GM18498 (cell line): ENCODE measurements around the gene ADIPOR2.
"Not testable (repeated sequence)": the region's sequence is repeated elsewhere in the genome, so short reads cannot be mapped to it uniquely, and the experiment has no call there.

Experiments
- ATAC-seq: cut with Tn5 transposase; IDR thresholded peaks from one replicate; pipeline ENCODE4 v1.9.1; 2021; ENCODE audit warnings: mild to moderate bottlenecking, moderate library complexity; ENCODE audit not compliant: unreplicated experiment

The ADIPOR2 gene

GRCh38 chr12:1663440-1664132 lies 27.3 kb upstream of the ADIPOR2 start:
- ATAC-seq = no peak

- no peak for ATAC-seq
Measured at GRCh38 chr12:1665366-1665765, 25.5 kb upstream of the ADIPOR2 start.

- no peak for ATAC-seq
Measured at GRCh38 chr12:1666215-1666614, 24.7 kb upstream of the ADIPOR2 start.

- ATAC-seq = no peak
Measured at GRCh38 chr12:1666685-1667162, 24.1 kb upstream of the ADIPOR2 start.

- no peak for ATAC-seq
Measured at GRCh38 chr12:1668833-1669543, 21.9 kb upstream of the ADIPOR2 start.

GRCh38 chr12:1670358-1671268 lies 20.3 kb upstream of the ADIPOR2 start:
- no peak for ATAC-seq

GRCh38 chr12:1676043-1676442 lies 14.8 kb upstream of the ADIPOR2 start:
- no peak for ATAC-seq

- no peak for ATAC-seq
Measured at GRCh38 chr12:1680804-1681492, 9.9 kb upstream of the ADIPOR2 start.

GRCh38 chr12:1681493-1681807 lies 9.4 kb upstream of the ADIPOR2 start:
- no peak for ATAC-seq

GRCh38 chr12:1688086-1688710 lies 2.7 kb upstream of the ADIPOR2 start:
- no peak for ATAC-seq

- peak; percentile 48 for ATAC-seq
Measured at GRCh38 chr12:1691123-1692007, 495 bp downstream of the ADIPOR2 start.

- no peak for ATAC-seq
Measured at GRCh38 chr12:1692226-1692625, 1.4 kb downstream of the ADIPOR2 start.

GRCh38 chr12:1692895-1693610 lies 2.2 kb downstream of the ADIPOR2 start:
- no peak for ATAC-seq

GRCh38 chr12:1695097-1695496 lies 4.2 kb downstream of the ADIPOR2 start:
- ATAC-seq = not testable (repeated sequence)

- ATAC-seq = no peak
Measured at GRCh38 chr12:1695886-1696670, 5.2 kb downstream of the ADIPOR2 start.

GRCh38 chr12:1696800-1697199 lies 5.9 kb downstream of the ADIPOR2 start:
- ATAC-seq = no peak

GRCh38 chr12:1697271-1697670 lies 6.4 kb downstream of the ADIPOR2 start:
- no peak for ATAC-seq

GRCh38 chr12:1698720-1699119 lies 7.8 kb downstream of the ADIPOR2 start:
- no peak for ATAC-seq
